NCI-H510A treated with DMSO at 0.1 percent for 48 hours (cell line): ENCODE measurements around the gene RAP1GDS1.
"Not testable (repeated sequence)": the region's sequence is repeated elsewhere in the genome, so short reads cannot be mapped to it uniquely, and the experiment has no call there.

Experiments
- DNase-seq: peaks from one replicate; lab custom pipeline; 2025; lab: John Stamatoyannopoulos, UW

Gene RAP1GDS1

DNA sequence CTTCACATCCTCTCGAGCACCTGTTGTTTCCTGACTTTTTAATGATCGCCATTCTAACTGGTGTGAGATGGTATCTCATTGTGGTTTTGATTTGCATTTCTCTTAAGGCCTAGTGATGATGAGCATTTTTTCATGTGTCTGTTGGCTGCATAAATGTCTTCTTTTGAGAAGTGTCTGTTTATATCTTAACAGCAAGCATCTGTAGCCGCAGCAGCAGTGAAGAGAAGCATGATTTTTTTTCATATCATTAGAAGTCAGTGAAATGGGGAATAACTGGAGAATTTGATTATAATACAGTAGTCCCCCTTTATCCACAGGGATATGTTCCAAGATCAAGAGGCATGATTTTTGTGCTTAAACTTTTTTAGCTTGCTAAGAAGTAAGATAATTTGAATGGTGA lies 27.5 kb downstream of the RAP1GDS1 start:
- DNase-seq: not testable (repeated sequence)

DNA sequence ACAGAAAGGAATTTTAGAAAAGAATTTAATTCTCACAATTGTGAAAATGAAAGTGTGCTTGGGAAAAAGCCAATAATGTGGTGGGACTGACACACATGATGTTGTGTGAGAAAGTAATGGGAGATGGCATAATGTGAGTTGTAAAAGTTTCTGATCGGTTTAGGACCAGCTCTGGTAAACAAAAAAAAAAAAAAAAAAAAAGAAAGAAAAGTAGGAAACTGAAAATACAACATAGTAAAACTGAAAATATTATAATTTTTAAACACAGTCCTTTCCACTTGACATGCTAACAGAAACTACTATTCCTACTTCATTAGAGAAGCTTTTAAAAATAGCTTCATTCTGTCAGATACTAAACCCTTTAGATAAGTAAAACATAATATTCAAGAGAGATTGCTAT lies 28.2 kb downstream of the RAP1GDS1 start:
- no peak for DNase-seq

DNA sequence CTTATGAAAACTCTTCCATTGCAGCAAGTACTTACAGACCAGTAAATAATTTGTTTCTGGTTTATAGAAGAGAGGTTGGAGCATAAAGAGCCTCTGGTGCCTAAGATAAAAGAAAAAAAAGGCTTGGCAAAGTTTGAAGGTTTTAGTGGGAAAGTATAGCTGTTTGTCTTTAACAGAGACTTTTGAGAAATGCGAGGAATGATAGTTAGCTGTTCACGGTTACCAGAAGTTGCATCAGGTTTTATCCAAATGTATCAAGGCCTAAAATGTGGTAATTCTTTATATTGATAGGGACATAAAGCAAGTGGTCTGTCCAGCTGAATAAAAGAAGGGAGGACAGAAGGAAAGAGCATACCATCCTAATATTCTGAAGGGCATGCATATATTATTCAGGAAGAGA lies 29.3 kb downstream of the RAP1GDS1 start:
- no peak for DNase-seq

DNA sequence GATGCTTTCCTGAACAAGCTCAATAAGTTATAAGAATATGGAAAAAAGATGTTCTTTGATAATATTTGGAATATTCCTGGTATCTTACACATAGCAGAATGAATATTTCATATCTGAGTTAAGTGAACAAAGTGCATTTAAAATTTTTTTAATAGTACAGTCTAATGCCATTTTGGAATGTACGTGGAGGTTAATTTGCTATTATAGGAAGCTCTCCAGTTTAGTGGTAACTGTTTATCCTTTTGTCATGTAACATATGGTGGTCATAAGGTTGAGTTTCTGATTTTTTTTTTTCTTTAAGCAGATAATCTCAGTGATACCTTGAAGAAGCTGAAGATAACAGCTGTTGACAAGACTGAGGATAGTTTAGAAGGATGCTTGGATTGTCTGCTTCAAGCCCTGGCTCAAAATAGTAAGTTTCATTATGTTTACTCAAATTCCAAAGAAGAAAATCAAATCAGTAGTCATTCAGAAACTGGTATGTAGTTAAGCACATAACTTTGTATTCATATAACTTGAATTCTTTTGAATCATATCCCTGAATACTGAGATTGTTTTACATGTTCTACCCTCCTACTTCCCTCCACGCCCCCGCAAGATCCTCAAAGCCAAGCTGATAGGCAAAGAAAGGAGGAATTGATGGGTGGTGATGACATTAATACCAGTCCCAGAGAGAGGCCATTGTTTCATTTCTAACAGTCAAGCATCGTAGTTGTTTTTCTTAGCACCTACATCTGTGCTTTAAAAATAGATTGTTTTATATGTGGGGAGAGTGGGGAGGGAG lies 32.1 kb downstream of the RAP1GDS1 start:
- no peak for DNase-seq

DNA sequence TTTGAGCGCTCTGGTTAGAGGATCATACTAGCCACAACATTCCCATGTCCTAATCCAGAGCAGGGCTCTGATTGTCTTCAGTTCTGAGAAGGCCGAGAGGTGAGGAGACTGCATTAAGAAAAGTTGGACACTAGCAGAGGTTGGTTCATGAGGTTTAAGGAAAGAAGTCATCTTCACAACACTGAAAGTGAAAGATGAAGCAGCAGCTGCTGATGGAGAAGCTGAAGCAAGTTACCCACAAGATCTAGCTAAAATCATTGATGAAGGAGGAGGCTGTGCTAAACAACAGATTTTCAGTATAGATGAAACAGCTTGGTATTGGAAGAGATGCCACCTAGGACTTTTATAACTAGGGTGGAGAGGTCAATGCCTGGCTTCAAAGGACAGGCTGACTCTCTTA lies 36.8 kb downstream of the RAP1GDS1 start:
- DNase-seq: no peak

DNA sequence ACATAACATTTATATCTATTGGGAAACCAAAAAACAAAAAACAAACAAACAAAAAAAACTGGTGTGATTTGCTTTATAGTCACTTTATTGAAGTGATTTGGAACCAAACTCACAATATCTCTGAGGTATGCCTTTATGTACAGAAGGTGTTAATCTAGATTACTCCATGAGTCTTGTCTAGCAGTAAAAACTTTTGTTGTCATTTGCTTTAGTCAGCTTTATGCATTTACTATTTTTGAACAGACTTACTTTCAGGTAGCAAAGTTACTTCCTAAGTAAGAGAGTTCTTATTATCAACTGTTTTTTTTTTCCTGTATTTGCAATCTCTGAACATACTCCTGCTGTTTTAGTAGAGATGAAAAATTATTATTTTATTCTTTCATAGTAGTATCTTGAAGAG lies 39.5 kb downstream of the RAP1GDS1 start:
- DNase-seq: no peak

DNA sequence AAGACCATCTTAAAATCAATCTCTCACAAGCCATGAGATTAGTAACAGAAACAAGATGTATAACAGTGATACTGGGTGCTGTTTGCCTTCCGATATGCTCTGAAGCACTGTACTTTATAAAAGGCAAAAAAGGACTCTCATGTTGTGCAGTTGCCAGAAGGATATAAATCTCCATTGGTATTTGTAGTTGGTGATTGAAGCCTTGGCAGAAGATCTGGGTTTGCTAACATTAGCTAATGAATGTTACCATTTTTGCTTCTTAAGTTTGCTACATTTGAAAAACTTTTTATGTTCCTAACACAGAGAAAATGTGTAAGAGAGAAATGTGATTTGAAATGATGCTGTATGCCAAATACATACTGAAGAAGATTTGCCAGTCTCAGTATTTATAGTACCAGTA lies 44.4 kb downstream of the RAP1GDS1 start:
- no peak for DNase-seq

DNA sequence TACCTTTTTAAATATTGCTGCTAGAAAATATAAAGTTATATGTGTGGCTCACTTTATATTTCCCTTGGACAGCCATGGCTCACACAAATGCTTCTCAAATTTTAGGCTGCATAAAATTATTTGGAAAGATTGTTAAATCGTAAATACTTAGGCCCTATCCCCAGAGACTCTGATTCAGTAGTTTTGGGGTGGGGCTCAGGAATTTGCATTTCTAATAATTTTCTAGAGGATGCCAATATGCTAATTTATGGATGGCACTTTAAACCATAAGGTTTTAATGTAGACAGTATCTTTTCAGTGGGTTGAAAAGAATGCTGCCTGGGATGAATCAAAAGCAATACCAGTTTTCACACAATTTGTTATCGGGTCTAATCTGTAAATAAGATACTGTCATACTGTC lies 49.7 kb downstream of the RAP1GDS1 start:
- DNase-seq: no peak

DNA sequence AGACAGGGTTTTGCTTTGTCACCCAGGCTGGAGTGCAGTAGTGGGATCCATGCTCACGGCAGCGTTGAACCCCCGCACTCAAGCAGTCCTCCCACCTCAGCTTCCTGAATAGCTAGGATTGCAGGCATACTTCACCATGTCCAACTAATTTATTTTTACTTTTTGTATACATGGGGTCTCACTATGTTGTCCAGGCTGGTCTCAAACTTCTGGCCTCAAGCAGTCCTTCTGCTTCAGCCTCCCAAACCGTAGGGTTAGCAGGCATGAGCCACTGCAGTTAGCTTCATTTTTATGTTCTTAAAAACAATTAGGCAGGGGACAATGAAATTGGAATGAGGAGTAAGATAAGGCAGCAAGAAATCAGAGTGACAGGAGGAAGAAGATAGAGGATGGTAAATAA lies 50.5 kb downstream of the RAP1GDS1 start:
- DNase-seq: no peak

DNA sequence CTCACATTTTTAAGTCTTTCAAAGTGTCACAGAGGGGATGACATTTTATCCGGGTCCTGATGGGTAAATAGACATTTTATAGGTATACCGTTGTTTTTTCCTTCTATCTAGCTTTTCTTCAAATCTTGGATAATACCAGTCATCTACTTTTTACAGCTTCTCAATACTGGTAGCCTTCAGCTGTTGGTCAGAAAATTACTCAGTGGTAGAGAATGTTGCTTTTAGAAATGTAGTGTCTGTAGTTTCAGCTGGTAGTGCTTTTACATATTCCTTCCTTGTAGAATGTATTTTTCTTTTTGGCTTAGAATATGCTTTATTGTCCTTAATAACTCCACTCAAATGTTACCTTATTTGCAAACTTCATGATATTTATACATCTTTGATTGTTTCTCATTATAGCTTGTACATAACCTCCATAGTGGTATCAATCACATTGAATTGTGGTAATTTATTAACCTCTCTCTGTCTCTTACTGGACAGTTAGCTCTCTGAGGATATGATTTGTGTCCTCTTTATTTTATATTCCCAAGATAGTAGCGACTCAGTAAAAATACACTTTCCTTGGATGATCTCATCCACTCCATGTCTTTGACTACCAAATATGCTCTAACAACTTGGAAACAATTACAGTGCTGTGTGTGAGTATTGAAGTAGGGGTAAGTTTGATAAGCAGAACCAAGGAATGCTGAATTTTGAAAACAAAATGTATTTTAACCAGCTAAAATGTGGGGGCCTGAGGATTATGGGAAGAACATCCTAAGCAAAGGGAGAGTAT lies 53.8 kb downstream of the RAP1GDS1 start:
- DNase-seq: no peak

DNA sequence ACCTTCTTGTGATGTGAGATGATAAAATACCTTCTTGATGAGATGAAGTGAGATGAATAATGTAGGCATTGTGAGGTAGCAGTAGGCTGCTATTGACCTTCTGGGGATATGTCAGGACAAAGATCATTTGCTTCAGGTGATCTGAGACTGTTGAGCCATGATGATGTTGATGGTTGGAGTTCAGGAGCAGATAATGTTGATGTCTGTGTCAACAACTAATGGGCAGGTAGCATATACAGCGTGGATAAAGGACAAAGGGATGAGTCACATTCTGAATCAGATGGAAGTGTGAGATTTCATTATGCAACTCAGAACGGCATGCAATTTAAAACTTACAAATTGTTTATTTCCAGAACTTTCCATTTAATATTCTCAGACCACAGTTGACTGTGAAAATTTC lies 57.3 kb downstream of the RAP1GDS1 start:
- no peak for DNase-seq

DNA sequence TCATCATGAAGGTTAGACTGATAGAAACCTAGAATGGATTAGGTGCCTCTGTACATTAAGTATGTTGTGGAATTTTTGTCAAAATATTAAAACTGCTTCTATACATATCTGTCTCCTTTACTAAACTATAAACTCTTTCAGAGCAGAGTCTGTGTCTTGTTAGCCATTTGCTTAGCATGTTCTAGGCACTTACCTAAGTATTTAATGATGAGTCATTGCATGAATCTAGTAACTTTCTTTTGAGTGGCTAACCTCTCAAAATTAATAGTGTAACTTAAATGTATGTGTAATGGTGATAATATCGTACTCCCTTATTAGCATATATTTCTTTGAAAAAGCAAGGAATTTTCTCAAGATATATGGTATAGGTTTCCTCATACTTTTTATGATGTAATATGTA lies 57.8 kb downstream of the RAP1GDS1 start:
- DNase-seq: no peak

DNA sequence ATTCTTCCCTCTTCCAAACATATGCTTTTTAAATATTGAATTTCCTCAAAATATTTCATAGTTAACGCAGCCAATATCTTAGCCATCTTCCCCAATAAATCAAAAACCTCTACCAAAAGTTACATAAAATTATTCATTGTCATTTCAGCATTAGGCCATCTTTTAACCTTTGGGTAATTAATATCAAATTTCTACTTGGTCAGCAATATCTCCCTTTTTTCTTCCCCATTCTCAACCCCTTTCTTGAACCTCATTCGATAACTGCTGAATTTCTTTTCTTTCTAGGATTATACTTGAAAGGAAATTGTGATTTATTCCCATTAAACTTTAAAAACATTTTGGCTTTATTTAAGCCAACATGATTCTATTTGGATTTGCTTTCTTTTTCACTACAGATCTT lies 65.0 kb downstream of the RAP1GDS1 start:
- no peak for DNase-seq

DNA sequence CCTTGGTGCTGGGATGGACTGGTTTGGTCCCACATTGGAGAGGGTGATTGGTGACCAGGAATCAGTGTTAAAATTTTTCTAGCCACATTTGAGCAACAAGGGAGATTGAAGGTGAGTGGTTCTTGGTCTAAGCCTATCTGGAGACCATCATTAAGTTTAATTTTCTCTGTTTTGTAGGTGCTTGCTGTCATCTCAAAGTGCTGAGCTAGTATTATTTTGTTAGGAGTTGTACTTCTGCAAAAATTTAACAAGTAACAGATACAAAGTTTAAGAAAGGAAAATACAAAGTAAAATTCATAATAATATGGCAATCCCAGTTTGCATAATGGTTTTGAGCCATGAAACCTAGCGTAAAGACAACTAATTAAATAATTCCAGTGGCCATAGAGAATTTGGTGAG lies 66.5 kb downstream of the RAP1GDS1 start:
- no peak for DNase-seq

DNA sequence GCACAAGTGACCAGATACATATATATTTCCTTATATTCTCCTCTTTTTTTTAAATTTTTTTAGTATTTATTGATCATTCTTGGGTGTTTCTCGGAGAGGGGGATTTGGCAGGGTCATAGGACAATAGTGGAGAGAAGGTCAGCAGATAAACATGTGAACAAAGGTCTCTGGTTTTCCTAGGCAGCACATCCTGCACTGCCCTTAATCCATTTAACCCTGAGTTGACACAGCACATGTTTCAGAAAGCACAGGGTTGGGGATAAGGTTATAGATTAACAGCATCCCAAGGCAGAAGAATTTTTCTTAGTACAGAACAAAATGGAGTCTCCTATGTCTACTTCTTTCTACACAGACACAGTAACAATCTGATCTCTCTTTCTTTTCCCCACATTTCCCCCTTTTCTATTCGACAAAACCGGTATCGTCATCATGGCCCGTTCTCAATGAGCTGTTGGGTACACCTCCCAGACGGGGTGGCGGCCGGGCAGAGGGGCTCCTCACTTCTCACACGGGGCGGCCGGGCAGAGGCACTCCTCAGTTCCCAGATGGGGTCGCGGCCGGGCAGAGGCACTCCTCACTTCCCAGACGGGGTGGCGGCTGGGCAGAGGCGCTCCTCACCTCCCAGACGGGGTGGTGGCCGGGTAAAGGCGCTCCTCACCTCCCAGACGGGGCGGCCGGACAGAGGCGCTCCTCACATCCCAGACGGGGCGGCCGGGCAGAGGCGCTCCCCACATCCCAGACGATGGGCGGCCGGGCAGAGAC lies 68.9 kb downstream of the RAP1GDS1 start:
- not testable (repeated sequence) for DNase-seq

DNA sequence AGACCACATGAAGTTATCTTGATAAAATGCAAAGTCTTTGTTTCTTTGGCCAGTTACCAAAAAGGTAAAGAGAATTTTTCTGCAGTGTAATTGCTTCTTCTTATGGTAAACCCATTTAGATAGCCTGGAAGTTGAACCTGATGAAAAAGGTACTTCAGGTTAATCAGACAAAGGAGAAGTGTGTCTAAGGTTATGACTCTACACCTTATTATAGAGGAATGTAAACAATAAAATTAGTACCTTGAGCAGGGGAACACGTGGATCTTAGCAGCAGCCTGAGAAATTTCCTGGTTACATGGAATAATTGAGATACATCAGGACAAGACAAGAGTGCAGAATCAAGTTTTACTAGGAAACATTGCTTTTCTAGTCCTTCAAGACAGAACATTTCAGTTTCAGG lies 70.8 kb downstream of the RAP1GDS1 start:
- DNase-seq: no peak

DNA sequence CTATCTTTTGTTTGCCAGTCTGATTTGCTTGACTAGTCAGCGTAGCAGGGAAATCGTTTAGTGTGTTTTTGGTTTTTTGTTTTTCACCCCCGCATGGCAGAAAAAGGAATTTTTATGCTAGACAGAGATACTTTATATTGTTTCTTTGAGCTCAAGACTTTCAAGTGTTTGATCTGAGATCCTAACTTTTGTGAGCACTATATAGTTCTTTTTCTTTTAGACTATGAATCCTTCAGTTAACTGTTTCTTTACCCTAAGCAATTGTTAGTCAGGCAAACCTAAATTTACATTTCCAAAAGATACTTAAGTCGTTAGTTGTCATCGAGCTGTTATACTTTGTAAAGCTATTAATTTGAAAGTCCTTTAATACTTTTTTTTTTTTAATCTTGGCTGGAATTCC lies 73.3 kb downstream of the RAP1GDS1 start:
- no peak for DNase-seq

DNA sequence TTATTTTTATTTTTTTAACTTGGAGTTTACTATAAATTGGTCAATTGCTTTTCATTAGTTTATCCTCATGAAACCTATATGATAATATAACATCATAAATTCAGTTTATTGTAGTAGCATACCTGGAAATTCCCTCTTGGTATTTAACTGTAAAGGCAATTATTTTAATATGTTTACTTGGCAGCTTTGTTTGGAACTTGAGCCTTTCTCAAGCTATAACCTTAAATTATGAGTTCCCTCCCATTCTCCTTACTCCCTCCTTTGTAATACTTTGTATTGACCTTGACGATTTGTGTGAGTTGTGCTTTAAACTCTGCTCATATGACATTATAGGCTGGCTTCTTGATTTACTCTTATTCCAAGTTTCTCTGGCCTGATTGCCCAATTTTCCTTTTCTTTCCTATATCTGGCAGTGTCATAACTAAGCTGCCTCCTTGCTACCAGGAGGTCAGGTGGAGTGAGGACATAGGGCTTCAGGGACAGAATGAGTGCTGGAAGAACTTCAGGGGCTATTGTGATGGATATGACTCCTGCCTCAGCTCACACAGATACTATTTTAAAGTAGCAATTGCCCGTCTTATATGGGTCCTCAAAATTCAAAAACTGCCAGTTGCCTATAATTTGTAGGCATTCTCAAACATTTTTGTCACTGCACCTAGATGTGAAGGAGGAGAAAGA lies 77.7 kb downstream of the RAP1GDS1 start:
- no peak for DNase-seq

DNA sequence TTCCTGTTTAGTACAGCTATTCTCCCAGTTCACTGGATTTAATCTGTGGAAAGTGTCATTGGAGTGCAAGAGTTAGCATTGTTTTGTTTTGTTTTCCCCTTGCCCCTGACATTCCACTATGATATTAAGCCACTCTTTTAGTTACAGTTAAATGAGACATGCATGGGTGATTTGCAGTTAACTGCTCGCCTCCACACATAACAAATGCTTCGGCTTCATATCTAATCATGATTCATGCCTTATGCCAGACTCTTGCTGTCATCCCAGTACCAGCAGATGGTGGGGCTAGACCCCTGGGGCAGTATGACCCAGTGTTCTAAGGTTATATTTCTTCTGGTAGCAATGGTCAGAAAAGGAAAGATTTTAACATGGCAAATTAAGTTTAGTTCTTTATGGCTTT lies 80.1 kb downstream of the RAP1GDS1 start:
- DNase-seq: no peak

DNA sequence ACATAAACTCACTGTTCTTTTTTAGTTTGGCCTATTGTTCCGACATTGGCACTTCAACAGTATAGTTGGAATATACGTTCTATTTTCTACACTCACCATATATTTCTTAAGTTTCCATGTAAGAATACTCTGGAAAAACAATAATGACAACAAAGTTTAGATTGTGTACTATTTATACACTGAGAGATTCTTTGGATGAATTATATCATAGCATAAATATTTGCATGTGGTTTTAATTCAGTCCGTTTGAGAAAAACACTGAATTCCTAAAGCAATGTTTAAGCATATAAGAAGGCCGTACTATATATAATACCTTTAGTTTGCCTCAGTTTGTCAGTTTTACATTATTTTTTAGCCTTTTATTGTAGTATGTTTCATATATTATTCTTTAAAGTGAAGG lies 82.4 kb downstream of the RAP1GDS1 start:
- DNase-seq: no peak

DNA sequence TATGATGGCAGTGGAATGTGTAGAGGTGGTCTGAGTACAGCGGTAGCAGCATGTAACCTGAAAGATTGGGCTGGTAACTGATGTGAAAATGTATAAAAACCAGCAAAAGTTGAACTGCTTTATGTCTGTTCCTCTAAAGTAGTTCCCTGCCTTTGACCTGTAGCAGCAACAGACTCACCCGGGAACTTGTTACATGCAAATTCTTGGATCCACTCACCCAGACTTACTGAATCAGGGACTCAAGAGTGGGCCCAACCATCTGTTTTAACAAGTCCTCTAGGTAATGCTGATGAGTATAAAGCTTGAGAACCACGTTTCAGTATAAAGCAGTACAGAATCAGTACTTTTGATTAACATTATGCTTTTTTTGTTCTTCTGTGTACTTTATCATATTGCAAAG lies 84.7 kb downstream of the RAP1GDS1 start:
- DNase-seq: no peak

DNA sequence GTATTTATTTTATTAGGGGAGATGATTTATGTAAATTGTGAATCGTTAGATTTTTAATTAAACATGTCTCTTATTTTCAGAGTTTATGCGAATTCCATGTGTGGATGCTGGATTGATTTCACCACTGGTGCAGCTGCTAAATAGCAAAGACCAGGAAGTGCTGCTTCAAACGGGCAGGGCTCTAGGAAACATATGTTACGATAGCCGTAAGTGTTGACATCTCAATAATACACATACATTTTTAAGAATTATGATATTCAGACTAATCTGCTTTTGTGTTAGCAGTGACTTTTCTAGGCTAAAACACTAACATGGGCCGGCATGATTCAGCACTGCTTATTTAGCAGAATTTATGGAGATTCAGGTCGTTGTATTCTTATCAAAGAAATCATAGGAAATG lies 91.2 kb downstream of the RAP1GDS1 start:
- no peak for DNase-seq
